GM23248 (cell line): ENCODE results near the gene TMPRSS11A.

Experiments used
- EZH2 ChIP-seq: fragments of 200-600 bp; sonication (generic); IDR thresholded peaks from 2 replicates; pipeline ENCODE4 v1.6.1; 2018; ENCODE audit warnings: antibody characterized with exemption, mild to moderate bottlenecking; ENCODE audit not compliant: insufficient read depth, poor library complexity, severe bottlenecking
- EZH2phosphoT487 ChIP-seq: fragments of 200-600 bp; sonication (generic); IDR thresholded peaks from 2 replicates; pipeline ENCODE4 v1.6.1; 2018; ENCODE audit warnings: antibody characterized with exemption, moderate library complexity, mild to moderate bottlenecking, low read depth; ENCODE audit not compliant: insufficient read depth

DNA sequence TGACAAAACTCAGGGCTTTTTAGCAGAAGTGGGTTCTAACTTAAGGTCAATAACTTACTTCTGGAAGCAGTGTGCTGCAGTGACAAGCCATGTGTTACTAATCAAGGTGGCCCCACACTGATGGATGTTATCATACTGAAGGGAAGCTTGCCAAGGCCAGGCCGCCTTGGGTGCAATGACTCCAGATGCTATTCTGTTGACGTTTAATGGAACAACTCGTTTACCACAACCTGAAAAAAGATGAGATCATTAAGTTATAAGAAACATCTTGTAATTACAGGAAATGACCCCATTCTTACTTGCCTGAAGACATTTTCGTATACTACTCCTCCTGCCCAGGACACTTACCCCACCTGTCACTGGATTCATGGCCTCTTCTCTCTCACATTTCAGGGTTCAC lies 40.6 kb downstream of the TMPRSS11A start:
- no peak for TF ChIP-seq EZH2
- TF ChIP-seq EZH2phosphoT487 = no peak
